Measurements from ENCODE around the gene NR0B2. TPM values are rescaled to one million over a fixed set of nuclear protein-coding genes. Genes with fewer than 3 reads are reported as not detected.

NR0B2 gene
- polyA plus RNA-seq, 1 experiment: not detected

DNA sequence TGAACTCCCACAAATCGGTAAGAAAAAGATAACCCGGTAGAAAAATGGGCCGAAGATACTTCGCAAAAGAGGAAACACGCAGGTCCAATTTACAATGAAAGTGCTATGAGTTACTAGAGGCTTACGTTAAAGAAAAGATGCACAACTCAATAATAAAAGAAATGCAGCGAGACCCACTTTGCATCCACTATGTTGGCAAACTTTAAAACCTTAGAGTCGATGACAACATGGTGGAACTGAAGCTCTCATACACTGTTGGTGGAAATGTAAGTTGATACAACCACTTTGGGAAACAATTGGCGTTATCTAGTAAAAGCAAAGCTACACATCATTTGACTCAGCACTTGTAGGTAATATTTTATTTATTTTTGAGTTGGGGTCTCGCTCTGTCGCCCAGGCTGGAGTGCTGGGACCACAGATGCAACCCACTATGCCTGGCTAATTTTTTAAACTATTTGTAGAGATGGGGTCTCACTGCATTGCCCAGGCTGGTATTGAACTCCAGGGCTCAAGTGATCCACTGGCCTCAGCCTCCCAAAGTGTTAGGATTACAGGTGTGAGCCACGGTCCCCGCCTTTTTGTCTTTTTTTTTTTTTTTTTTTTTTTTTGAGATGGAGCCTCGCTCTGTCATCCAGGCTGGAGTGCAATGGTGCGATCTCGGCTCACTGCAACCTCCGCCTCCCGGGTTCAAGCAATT, 12.8 kb downstream of the NR0B2 start:
- Histone ChIP-seq H3K36me3 (ENCODE audit: control insufficient read depth, insufficient read depth, low read length) (peaks cover 3% of the 10 kb centered on the region), H3K27me3 (ENCODE audit: control insufficient read depth, insufficient read depth, low read length) (no peaks in the 10 kb centered on the region), H3K4me3 (ENCODE audit: low read depth, low read length) (peak overlapping the region; percentile 82)
- POLR2A ChIA-PET: interaction anchor here (1.0 to 2.3 kb wide), 2 partner anchors 11 to 21 kb away, joined by 3 to 16 read pairs; partner anchors contain the start of genes GPN2 and NUDC
- DNase-seq (ENCODE audit: low read depth): no peak
- CTCF ChIA-PET: interaction anchor here (0.7 to 1.8 kb wide), 5 partner anchors 11 to 100 kb away, joined by 3 to 7 read pairs (median 3); partner anchors contain the start of gene GPN2
- no peak for TF ChIP-seq CTCF (IDR thresholded peaks at IDR 0.05; ENCODE audit: insufficient read depth, low read depth, low read length)

- no peaks in the 10 kb centered on the region for H3K27me3 ChIP-seq (ENCODE audit: control insufficient read depth, insufficient read depth, low read length)
- H3K36me3 ChIP-seq (ENCODE audit: control insufficient read depth, insufficient read depth, low read length): peaks cover 4% of the 10 kb centered on the region
- DNase-seq (ENCODE audit: low read depth): no peak
- POLR2A ChIA-PET: interaction anchor here (1.0 to 2.3 kb wide), 2 partner anchors 10 to 21 kb away, joined by 3 to 16 read pairs; partner anchors contain the start of genes GPN2 and NUDC
- H3K4me3 ChIP-seq (ENCODE audit: low read depth, low read length): peak within 1 kb of the TSS; percentile 82
- CTCF ChIA-PET: interaction anchor here (0.7 to 1.8 kb wide), 7 partner anchors 10 to 100 kb away, joined by 3 to 7 read pairs (median 3); partner anchors contain the start of gene GPN2
- TF ChIP-seq CTCF (IDR thresholded peaks at IDR 0.05; ENCODE audit: insufficient read depth, low read depth, low read length): no peak
Measured at GRCh38 chr1:26900001-26900814, 13.6 kb downstream of the NR0B2 start, which contains the start of gene GPATCH3. GPATCH3 (minus strand) TSS chr1:26900467; CDS start chr1:26900442, 25 bp downstream.

DNA sequence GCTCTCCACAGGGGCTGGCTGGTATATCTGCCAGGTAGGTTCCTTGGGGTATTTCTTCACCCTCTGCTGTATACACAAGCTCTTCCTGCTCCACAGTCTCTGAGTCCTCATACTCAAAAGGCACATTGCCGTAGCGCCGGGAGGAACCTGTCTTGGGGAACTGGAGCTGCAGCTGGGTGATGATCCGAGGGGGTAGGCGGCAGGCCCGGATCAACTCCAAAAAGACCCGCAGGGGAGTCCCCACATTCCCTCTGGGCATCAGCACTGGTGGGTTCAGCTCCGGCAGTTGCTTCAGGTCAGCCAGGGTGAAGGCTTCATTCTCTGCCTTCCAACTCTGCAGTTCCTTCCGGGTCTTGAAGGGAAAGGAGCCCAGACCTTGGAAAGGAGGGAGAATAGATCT, 16.4 kb downstream of the NR0B2 start:
- Histone ChIP-seq H3K27me3 (ENCODE audit: control insufficient read depth, insufficient read depth, low read length) (no peaks in the 10 kb centered on the region), H3K36me3 (ENCODE audit: control insufficient read depth, insufficient read depth, low read length) (peaks cover 19% of the 10 kb centered on the region), H3K4me3 (ENCODE audit: low read depth, low read length) (no peak overlapping the region)
- ChIA-PET CTCF (interaction anchor here (0.6 to 1.0 kb wide), 2 partner anchors 15 to 24 kb away, joined by 3 read pairs; partner anchors contain the start of gene NUDC), POLR2A (no interaction called here)
- no peak for TF ChIP-seq CTCF (IDR thresholded peaks at IDR 0.05; ENCODE audit: insufficient read depth, low read depth, low read length)
- no peak for DNase-seq (ENCODE audit: low read depth)

DNA sequence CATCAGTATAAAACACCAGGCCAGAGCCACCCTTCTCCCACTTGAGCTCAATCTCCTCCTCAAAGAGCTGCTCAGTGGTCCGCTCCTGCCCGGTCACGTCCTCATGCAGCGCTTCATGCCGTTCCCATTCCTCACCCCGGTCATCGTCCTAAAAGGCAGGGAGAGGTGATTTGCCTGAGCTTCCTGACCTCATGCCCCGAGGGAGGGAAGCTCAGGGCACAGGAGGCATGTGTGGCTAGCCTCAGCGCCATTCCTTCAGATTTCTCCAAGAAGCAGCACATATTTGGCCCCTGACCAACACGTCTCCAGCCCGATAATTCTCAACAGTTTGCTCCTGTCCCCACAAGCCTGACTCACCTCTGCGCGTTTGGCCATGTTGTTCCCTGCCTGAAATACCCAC, 19.5 kb downstream of the NR0B2 start:
- POLR2A ChIA-PET: no interaction called here
- no peak overlapping the region for H3K4me3 ChIP-seq (ENCODE audit: low read depth, low read length)
- peaks cover 23% of the 10 kb centered on the region for H3K36me3 ChIP-seq (ENCODE audit: control insufficient read depth, insufficient read depth, low read length)
- TF ChIP-seq CTCF (IDR thresholded peaks at IDR 0.05; ENCODE audit: insufficient read depth, low read depth, low read length): no peak
- no peaks in the 10 kb centered on the region for H3K27me3 ChIP-seq (ENCODE audit: control insufficient read depth, insufficient read depth, low read length)
- CTCF ChIA-PET: no interaction called here
- no peak for DNase-seq (ENCODE audit: low read depth)

DNA sequence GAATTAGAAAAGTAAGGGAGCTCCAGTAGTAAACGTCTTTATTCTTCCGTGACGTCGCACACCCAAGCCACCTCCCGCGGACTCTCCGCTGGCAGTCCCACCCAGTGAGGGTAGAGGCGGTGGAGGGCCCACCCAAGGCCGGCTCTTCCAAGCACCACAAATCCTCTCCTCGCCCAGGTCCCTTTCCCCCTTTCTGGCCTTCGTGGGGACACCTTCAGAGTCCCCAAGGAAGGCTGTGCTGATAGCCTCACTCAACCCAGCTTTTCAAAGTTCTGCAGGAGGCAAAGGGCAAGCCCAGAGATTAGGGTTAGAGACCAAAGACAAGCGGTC, 23.3 kb downstream of the NR0B2 start:
- CTCF ChIA-PET: interaction anchor here (0.9 to 1.6 kb wide), 5 partner anchors 10 to 104 kb away, joined by 3 to 7 read pairs (median 3); partner anchors contain the start of gene GPATCH3
- H3K4me3 ChIP-seq (ENCODE audit: low read depth, low read length): peak overlapping the region; percentile 97
- no peak for DNase-seq (ENCODE audit: low read depth)
- no peak for TF ChIP-seq CTCF (IDR thresholded peaks at IDR 0.05; ENCODE audit: insufficient read depth, low read depth, low read length)
- H3K27me3 ChIP-seq (ENCODE audit: control insufficient read depth, insufficient read depth, low read length): no peaks in the 10 kb centered on the region
- peaks cover 33% of the 10 kb centered on the region for H3K36me3 ChIP-seq (ENCODE audit: control insufficient read depth, insufficient read depth, low read length)
- POLR2A ChIA-PET: interaction anchor here (0.6 to 1.9 kb wide), 3 partner anchors 9 to 91 kb away, joined by 3 to 16 read pairs (median 6); partner anchors contain the start of gene GPATCH3

Data from BJ (cell line).